Suprapubic skin (tissue), 4 donors: ENCODE results near the gene BLOC1S4. TPM values are rescaled to one million over a fixed set of nuclear protein-coding genes. Genes with fewer than 3 reads are reported as not detected.

Experiments
- DNase-seq, 2 donors: peaks; one replicate each; pipeline ENCODE4 v3.0.0-alpha.2; 2019; ENCODE audit warnings: low spot score in 2 of 2
- H3K27ac ChIP-seq: fragments of 200-600 bp; sonication (generic); one replicate; pipeline ENCODE4 v1.5.1; 2019
- H3K27me3 ChIP-seq: fragments of 200-600 bp; sonication (generic); one replicate; pipeline ENCODE4 v1.5.1; 2019
- H3K36me3 ChIP-seq: fragments of 200-600 bp; sonication (generic); one replicate; pipeline ENCODE4 v1.5.1; 2019
- H3K4me1 ChIP-seq: fragments of 200-600 bp; sonication (generic); one replicate; pipeline ENCODE4 v1.5.1; 2019
- H3K4me3 ChIP-seq: fragments of 200-600 bp; sonication (generic); one replicate; pipeline ENCODE4 v1.5.1; 2019; ENCODE audit warnings: mild to moderate bottlenecking
- H3K9me3 ChIP-seq: fragments of 200-600 bp; sonication (generic); one replicate; pipeline ENCODE4 v1.5.1; 2019
- CTCF ChIP-seq, 2 donors: fragments of 200-600 bp in 1 of 2; fragments of 450-650 bp in 1 of 2; sonication (generic) in 1 of 2; IDR thresholded peaks; one replicate each; pipeline ENCODE4 v1.5.1; 2016 to 2019; ENCODE audit warnings: antibody characterized with exemption in 2 of 2, mild to moderate bottlenecking in 1 of 2, moderate library complexity in 1 of 2
- EP300 ChIP-seq: sonication (generic); formaldehyde crosslinking; IDR thresholded peaks from one replicate; pipeline ENCODE4 v1.6.1; 2017; ENCODE audit warnings: antibody characterized with exemption
- POLR2A ChIP-seq, 2 donors: fragments of 450-650 bp; IDR thresholded peaks; one replicate each; pipeline ENCODE4 v1.6.1; 2017; ENCODE audit warnings: antibody characterized with exemption in 2 of 2, mild to moderate bottlenecking in 2 of 2, moderate library complexity in 2 of 2
- POLR2AphosphoS5 ChIP-seq, 3 donors: sonication (generic); formaldehyde crosslinking; IDR thresholded peaks; one replicate each; pipeline ENCODE4 v1.6.1; 2017; ENCODE audit warnings: antibody characterized with exemption in 3 of 3
- WGBS: methylation state at CpG from one replicate; pipeline ENCODE4 v1.1.5; 2018; 5-methylcytosine and 5-hydroxymethylcytosine counted together
- total RNA-seq, 4 donors: library from RNA; depleted of rRNA; stranded (reverse); fragments of >200 nt; gene quantifications; one replicate each; pipeline ENCODE4 v1.1.0, GENCODE V29; 2016

BLOC1S4 gene
- total RNA-seq, 4 donors from 2014 or later, result 5.1 to 20.2 (median 14.8) TPM

GRCh38 chr4:6758728-6759127 is 42.8 kb downstream of the BLOC1S4 start:
- WGBS, result 66% methylated on average over 4 of the region's 4 CpGs

GRCh38 chr4:6760865-6761264 is 44.9 kb downstream of the BLOC1S4 start:
- no peak overlapping the region for H3K4me3 ChIP-seq
- no peak overlapping the region for H3K27ac ChIP-seq
- TF ChIP-seq POLR2A (IDR thresholded peaks at IDR 0.05), result no peak
- no peak for TF ChIP-seq POLR2AphosphoS5 (IDR thresholded peaks at IDR 0.05)
- 92% methylated on average over 8 of the region's 9 CpGs for WGBS
- no peak for DNase-seq
- no peaks in the 10 kb centered on the region for H3K36me3 ChIP-seq
- H3K9me3 ChIP-seq, result no peaks in the 10 kb centered on the region
- no peaks in the 10 kb centered on the region for H3K27me3 ChIP-seq
- H3K4me1 ChIP-seq, result peaks cover 16% of the 10 kb centered on the region

More at GRCh38 chr4:6758728-6759127, 42.8 kb downstream of the BLOC1S4 start:
- H3K4me3 ChIP-seq, result no peak overlapping the region
- H3K27ac ChIP-seq, result no peak overlapping the region
- no peaks in the 10 kb centered on the region for H3K36me3 ChIP-seq
- H3K4me1 ChIP-seq, result peaks cover 16% of the 10 kb centered on the region
- H3K9me3 ChIP-seq, result no peaks in the 10 kb centered on the region
- H3K27me3 ChIP-seq, result no peaks in the 10 kb centered on the region
- TF ChIP-seq EP300, result no peak
- no peak for TF ChIP-seq CTCF (IDR thresholded peaks at IDR 0.05)
- TF ChIP-seq POLR2A (IDR thresholded peaks at IDR 0.05), result no peak
- no peak for TF ChIP-seq POLR2AphosphoS5 (IDR thresholded peaks at IDR 0.05)
- DNase-seq, result no peak

- Histone ChIP-seq H3K4me1 (peaks cover 16% of the 10 kb centered on the region), H3K4me3 (no peak overlapping the region), H3K27ac (no peak overlapping the region), H3K27me3 (no peaks in the 10 kb centered on the region), H3K9me3 (no peaks in the 10 kb centered on the region), H3K36me3 (no peaks in the 10 kb centered on the region)
- WGBS, result 80% methylated on average over 35 of the region's 35 CpGs
- no peak for TF ChIP-seq POLR2A (IDR thresholded peaks at IDR 0.05)
- DNase-seq, result no peak
These were observed 46.0 kb downstream of the BLOC1S4 start for GRCh38 chr4:6761649-6762615.

GRCh38 chr4:6763330-6763851 is 47.4 kb downstream of the BLOC1S4 start:
- no peak for DNase-seq
- WGBS, result 45% methylated on average over 16 of the region's 16 CpGs
- H3K36me3 ChIP-seq, result no peaks in the 10 kb centered on the region
- no peaks in the 10 kb centered on the region for H3K27me3 ChIP-seq
- H3K4me3 ChIP-seq, result no peak overlapping the region
- H3K9me3 ChIP-seq, result no peaks in the 10 kb centered on the region
- peaks cover 28% of the 10 kb centered on the region for H3K4me1 ChIP-seq
- H3K27ac ChIP-seq, result no peak overlapping the region
- TF ChIP-seq POLR2AphosphoS5 (IDR thresholded peaks at IDR 0.05) (no peak), CTCF (IDR thresholded peaks at IDR 0.05) (peak in 1 of 2 donors; percentile 11)

GRCh38 chr4:6764976-6765620 is 49.1 kb downstream of the BLOC1S4 start:
- H3K4me3 ChIP-seq, result no peak overlapping the region
- TF ChIP-seq CTCF (IDR thresholded peaks at IDR 0.05), result no peak
- no peak for TF ChIP-seq EP300
- no peak for TF ChIP-seq POLR2A (IDR thresholded peaks at IDR 0.05)
- TF ChIP-seq POLR2AphosphoS5 (IDR thresholded peaks at IDR 0.05), result no peak
- peaks cover 36% of the 10 kb centered on the region for H3K4me1 ChIP-seq
- DNase-seq, result no peak
- no peak overlapping the region for H3K27ac ChIP-seq
- no peaks in the 10 kb centered on the region for H3K36me3 ChIP-seq
- H3K27me3 ChIP-seq, result no peaks in the 10 kb centered on the region
- WGBS, result 86% methylated on average over 11 of the region's 11 CpGs
- no peaks in the 10 kb centered on the region for H3K9me3 ChIP-seq

- TF ChIP-seq POLR2AphosphoS5 (IDR thresholded peaks at IDR 0.05), result no peak
- no peak for TF ChIP-seq CTCF (IDR thresholded peaks at IDR 0.05)
- no peak for TF ChIP-seq EP300
- no peak for TF ChIP-seq POLR2A (IDR thresholded peaks at IDR 0.05)
- no peak overlapping the region for H3K4me3 ChIP-seq
- no peaks in the 10 kb centered on the region for H3K27me3 ChIP-seq
- peaks cover 36% of the 10 kb centered on the region for H3K4me1 ChIP-seq
- DNase-seq, result no peak
- 89% methylated on average over 2 of the region's 2 CpGs for WGBS
- no peaks in the 10 kb centered on the region for H3K36me3 ChIP-seq
- no peak overlapping the region for H3K27ac ChIP-seq
- H3K9me3 ChIP-seq, result no peaks in the 10 kb centered on the region
These were observed 49.7 kb downstream of the BLOC1S4 start for GRCh38 chr4:6765703-6766102.
